Stimulated activated CD4-positive, alpha-beta T cell treated with anti-CD3 and anti-CD28 coated beads, Interleukin-15, amount 100 ng/mL, for 24 hours (primary cell): ENCODE results near the gene PIGN.
A peak's percentile ranks its signal among the peaks of the same experiment; 100 is the strongest.
"Not testable (repeated sequence)": the region's sequence is repeated elsewhere in the genome, so short reads cannot be mapped to it uniquely, and the experiment has no call there.

Experiments
- DNase-seq: peaks from one replicate; pipeline ENCODE4 v3.0.0-alpha.2; 2020

PIGN gene

DNA sequence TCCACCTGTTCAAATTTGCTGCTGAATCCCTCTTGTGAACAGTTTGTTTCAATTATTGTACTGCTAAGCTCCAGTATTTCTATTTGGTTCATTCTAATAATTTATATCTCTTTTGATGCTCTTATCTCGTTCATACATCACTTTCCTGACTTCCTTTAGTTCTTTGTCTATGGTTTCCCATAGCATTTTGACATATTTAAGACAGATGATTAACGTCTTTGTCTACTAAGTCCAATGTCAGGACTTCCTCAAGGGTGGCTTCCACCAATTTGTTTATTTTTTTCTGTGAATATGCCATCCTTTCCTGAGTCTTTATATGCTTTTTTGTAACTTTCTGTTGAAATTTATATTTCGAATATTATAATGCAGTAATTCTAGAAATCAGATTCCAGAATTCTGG lies 9.6 kb downstream of the PIGN start:
- DNase-seq: no peak

DNA sequence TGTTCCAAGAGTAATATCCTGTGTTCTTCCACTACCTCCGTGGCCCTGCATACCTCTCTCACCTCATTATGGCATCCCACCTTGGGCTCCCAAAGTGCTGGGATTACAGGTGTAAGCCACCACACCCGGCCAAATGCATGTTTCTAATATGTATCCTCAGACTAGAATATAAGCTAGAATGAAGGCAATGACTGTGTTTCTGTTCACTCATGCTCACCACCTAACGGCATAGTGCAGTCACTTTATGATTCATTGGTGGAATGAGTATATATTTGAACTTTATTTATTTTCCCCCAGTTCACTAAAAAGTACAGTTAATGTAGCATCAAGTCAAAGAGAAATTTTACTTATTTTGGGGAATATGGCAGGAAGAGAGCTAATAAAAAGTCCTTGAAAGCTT lies 11.3 kb downstream of the PIGN start:
- DNase-seq: no peak

- no peak for DNase-seq
Measured at GRCh38 chr18:62172298-62172697, 14.6 kb downstream of the PIGN start.

GRCh38 chr18:62170857-62171256 lies 16.0 kb downstream of the PIGN start:
- DNase-seq: no peak

DNA sequence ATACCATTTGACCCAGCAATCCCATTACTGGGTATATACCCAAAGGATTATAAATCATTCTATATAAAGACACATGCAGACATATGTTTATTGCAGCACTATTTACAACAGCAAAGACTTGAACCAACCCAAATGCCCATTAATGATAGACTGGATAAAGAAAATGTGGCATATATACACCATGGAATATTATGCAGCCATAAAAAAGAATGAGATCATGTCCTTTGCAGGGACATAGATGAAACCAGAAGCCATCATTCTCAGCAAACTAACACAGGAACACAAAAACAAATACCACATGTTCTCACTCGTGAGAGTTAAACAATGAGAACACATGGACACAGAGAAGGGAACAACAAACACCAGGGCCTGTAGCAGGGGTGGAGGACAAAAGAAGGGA lies 20.3 kb downstream of the PIGN start:
- DNase-seq: not testable (repeated sequence)

DNA sequence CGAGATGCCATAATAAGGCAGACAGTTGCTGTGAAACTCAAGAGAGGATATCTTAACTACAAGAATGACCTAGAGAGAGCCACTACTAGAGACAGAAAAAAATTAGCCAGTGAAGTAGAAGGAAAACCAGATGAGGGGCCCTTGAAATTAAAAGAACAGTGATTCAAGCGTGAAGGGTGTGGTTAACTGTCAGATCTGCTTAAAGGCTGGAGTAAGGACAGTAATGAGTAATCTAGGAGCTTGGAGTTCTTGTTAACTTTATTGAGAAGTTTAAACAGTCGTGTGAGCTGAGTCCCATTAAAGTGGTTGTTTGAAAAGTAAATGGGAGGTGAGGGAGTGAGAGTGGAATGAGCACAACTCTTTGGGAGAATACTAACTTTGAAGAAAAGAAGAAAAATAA lies 21.3 kb downstream of the PIGN start:
- no peak for DNase-seq

DNA sequence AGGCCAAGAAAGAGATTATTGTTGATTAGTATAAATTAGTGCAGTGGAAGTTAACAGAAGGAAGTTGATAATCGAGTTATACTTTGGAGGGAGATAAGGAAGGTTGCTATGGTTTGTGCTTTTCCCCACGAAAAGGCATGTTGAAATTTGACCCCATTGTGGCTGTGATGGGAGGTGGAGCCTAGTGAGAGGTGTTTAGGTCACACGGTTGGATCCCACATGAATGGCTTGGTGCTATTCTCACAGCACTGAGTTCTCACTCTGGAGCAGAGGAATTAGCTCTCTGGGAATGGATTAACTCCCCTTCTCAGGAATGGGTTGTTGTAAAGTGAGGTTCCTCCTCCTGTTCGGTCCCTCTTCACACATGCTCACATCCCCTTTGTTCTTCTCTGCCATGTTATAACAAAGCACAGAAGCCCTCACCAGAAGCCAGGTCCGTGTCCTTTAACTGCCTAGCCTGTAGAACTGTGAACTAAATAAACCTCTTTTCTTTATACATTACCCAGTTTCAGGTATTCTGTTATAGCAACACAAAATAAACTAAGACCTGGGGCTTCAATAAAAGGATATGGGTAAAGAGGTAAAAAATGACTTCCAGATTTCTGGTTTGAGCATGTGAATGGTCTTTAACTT lies 21.9 kb downstream of the PIGN start:
- DNase-seq: no peak

GRCh38 chr18:62164310-62164709 lies 22.5 kb downstream of the PIGN start:
- no peak for DNase-seq

GRCh38 chr18:62157843-62158242 lies 29.0 kb downstream of the PIGN start:
- no peak for DNase-seq

DNA sequence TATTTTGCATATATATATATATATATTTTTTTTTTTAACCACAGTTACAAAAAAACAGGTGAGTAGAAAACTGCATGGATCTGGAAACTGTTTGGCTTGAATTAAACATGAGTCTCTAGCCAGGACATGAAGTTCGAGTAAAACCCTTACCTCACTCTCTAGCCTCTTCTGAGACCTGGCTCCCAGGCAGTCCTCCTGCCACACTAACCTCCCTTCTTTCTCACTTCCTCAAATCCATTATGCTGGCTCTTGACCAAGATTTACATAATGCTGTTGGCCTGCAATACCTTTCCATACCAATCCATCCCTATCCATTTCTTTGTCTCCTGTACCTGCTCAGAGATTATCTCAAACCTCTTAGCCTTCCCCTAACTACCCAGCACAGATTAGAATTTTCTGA lies 34.0 kb downstream of the PIGN start:
- DNase-seq: no peak

- DNase-seq: no peak
Measured at GRCh38 chr18:62151068-62151771, 35.6 kb downstream of the PIGN start.

DNA sequence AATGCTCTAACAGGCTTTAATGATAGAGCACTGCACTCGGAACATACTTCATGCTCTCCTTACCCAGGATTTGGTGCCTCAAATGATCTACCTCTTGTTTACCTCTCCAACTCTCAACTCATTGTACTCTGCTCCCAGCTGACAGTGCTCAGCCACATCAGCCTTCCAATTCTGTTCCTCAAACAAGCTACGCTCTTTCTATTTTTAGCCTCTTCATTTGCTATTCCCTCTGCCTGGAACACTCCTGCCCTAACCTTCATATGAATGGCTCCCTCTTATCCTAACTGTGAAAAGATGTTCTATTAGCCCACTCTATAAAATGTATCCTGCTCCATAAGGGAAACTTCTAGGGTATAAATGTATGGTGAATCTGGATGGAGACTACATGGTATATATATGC lies 42.5 kb downstream of the PIGN start:
- DNase-seq: no peak

DNA sequence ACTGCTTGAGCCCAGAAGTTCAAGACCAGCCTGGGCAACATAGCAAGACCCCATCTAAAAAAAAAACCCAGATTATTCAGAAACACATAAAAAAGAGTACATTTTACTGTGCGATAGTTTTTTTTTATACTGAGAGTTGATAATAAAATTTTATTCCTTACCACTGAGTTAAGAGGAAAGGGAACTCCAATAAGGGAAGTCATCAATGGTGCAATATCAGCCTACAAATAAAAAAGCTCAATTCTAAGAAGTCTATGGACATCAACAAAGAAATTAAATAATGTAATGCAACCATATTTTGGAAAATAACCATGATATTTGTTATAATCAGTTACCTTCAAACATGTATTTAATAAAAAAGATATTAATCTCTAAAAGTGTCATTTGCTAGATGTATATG lies 46.6 kb downstream of the PIGN start:
- no peak for DNase-seq

- no peak for DNase-seq
Measured at GRCh38 chr18:62138461-62139235, 48.2 kb downstream of the PIGN start.

DNA sequence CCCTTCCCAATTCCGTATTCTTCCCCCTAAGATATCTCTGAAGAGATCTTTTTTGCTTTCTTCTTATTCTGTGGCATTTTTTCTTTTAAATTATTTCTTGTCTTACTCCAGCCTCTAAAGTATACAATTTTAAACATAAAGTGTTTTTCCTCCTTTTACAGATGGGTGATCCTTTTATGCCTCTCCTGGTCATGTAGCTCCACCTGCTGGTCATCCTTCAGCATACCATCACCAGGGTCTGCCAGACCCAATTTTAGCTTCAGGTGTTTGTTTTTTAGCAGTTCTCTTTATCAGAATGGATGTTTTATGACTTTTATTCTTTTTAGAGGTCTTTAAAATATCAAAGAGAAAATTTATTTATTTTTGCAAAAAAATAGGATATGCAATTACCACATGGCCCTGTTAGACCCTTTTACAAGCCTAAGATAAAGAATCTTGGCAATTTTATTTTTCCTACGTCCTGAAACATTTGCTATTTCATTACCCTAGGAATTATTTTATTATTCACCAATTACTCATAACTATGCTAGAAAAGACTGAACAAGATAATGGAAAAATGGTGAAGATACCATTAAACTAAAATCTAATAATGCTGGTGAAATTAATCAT lies 55.5 kb downstream of the PIGN start:
- peak; percentile 73 for DNase-seq

DNA sequence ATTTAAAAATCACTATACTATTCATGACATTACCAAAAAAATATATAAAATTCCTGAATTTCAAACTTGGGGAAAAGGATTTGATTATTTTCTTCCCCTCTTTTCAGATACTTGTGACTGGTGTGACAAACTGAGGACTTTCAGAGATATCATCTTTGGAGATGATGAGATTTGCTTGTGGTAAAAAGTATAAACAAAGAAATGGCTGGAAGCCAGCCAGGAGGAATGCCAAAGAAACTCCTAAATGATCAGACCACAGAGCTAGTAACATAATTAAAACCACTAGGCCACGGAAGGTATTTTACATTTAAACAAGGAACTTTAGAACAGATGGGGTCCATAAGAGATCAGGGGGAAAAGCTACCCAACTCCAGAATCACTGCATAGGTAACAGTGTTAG lies 58.7 kb downstream of the PIGN start:
- DNase-seq: no peak

- no peak for DNase-seq
Measured at GRCh38 chr18:62126737-62127136, 60.1 kb downstream of the PIGN start.

GRCh38 chr18:62125702-62126101 lies 61.2 kb downstream of the PIGN start:
- DNase-seq: no peak

GRCh38 chr18:62122330-62122729 lies 64.5 kb downstream of the PIGN start:
- DNase-seq: no peak

DNA sequence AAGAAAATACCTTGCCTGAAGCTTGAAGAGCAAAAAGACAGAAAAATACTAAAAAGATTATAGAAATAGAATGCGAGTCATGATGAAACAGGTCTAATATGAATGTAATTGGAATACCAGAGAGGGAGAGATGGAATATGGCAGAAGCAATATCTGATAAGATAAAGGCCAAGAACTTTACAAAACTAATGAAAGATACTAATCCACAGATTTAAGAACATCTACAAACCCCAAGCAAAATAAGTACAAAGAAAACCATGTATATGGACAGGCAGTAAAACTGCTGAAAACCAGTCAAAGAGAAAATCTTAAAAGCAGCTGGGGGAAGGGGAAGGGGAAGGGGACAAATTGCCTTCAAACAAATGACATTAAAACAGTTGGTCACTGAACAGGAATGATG lies 67.0 kb downstream of the PIGN start:
- no peak for DNase-seq

DNA sequence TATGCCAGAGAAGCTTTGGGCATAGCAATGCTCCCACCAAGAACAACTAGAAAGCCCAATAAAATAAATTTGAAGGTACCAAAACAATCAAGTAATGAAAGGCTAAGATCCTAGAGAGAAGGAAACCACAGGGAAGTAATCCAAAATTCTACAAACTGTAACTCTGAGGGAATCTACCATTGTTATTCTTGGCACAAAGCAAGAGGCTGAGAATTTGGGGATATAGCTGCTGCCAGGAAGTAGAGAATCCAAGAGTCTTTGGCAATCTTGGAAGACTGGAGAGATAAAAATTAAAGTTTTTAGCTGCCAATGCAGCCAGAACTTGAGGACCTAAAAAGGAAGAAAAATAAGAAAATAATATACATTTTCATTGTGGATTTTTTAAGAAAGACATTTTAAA lies 68.5 kb downstream of the PIGN start:
- no peak for DNase-seq

DNA sequence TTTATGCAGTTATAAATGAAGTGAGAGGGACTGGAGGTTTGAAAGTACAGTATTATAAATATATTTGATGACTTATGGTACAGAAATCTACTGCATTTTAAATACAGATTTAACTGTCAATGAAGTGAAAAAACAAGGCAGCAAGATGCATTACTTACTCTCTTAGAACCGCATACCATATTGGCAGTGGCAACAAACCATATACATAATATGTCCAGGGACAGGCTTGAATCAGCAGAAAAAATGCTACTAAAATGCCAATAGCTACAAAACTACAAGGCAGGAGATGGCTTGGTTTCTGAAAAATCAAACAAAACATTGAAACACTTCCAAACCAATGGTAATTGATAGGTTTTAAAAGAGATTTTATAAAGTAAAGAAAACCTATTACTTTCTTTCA lies 77.2 kb downstream of the PIGN start:
- no peak for DNase-seq

GRCh38 chr18:62107881-62108280 lies 79.0 kb downstream of the PIGN start:
- DNase-seq: no peak

DNA sequence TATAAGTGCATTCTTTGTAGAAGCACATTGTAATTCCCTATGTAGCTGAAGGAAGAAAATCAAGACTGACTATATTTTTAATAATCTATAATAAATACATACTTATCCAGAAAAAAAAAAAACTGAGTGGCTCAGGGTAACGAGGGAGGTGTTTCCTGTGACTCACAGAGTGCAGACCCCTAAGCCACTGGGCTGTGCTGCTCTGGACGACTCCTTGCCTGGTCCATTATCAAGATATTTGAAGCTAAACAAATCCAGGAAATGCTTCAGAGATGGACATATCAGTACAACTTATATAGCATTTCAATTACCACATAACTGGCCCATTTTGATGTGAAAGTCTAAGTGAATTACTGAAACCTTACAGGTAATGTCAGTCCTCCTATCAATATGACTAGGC lies 80.6 kb downstream of the PIGN start:
- DNase-seq: no peak
